GM12873 (cell line): Measurements from ENCODE around the gene NOP10.
A peak's percentile ranks its signal among the peaks of the same experiment; 100 is the strongest.

Experiments used
- CTCF ChIP-seq: IDR thresholded peaks from 2 replicates; pipeline ENCODE4 v1.5.1; 2012; ENCODE audit warnings: low read depth, mild to moderate bottlenecking, moderate library complexity, low read length, control low read depth; ENCODE audit not compliant: insufficient read depth; ENCODE audit errors: missing control alignments

NOP10 gene

GRCh38 chr15:34367101-34368081 is 24.5 kb upstream of the NOP10 start, which contains the start of gene LPCAT4:
LPCAT4 (minus strand) TSS chr15:34367196; CDS start chr15:34367100, 96 bp downstream.
- peak; percentile 94 for TF ChIP-seq CTCF

GRCh38 chr15:34366271-34367065 is 23.5 kb upstream of the NOP10 start:
- no peak for TF ChIP-seq CTCF

- TF ChIP-seq CTCF, result no peak
These were observed 22.9 kb upstream of the NOP10 start for GRCh38 chr15:34365836-34366235.

- no peak for TF ChIP-seq CTCF
These were observed 22.3 kb upstream of the NOP10 start for GRCh38 chr15:34365091-34365825.

GRCh38 chr15:34364041-34364440 is 21.1 kb upstream of the NOP10 start:
- no peak for TF ChIP-seq CTCF

- no peak for TF ChIP-seq CTCF
These were observed 19.3 kb upstream of the NOP10 start for GRCh38 chr15:34362047-34362773.
